Thyroid gland (tissue), 4 donors: ENCODE data around the gene REEP1. TPM values are rescaled to one million over a fixed set of nuclear protein-coding genes. Genes with fewer than 3 reads are reported as not detected.
"Not testable (repeated sequence)": the region's sequence is repeated elsewhere in the genome, so short reads cannot be mapped to it uniquely, and the experiment has no call there.

Experiments used
- DNase-seq, 2 donors: peaks; one replicate each; pipeline ENCODE4 v3.0.0-alpha.2; 2019
- H3K27ac ChIP-seq, 3 donors: fragments of 200-600 bp; sonication (generic); 1 replicate in 2 of 3; 2 replicates in 1 of 3; pipeline ENCODE4 v1.5.1; 2016 to 2019; ENCODE audit warnings: mild to moderate bottlenecking in 1 of 3, moderate library complexity in 1 of 3
- H3K27me3 ChIP-seq: fragments of 200-600 bp; sonication (generic); one replicate; pipeline ENCODE4 v1.5.1; 2019
- H3K36me3 ChIP-seq, 2 donors: fragments of 200-600 bp; sonication (generic); one replicate each; pipeline ENCODE4 v1.5.1; 2016 to 2019
- H3K4me1 ChIP-seq, 2 donors: fragments of 200-600 bp; sonication (generic); one replicate each; pipeline ENCODE4 v1.5.1; 2017 to 2019
- H3K4me3 ChIP-seq, 3 donors: fragments of 200-600 bp; sonication (generic); replicated peaks in 1 of 3; 1 replicate in 2 of 3; 2 replicates in 1 of 3; pipeline ENCODE4 v1.5.1; 2016; ENCODE audit warnings: mild to moderate bottlenecking in 1 of 3
- H3K9me3 ChIP-seq: fragments of 200-600 bp; sonication (generic); one replicate; pipeline ENCODE4 v1.5.1; 2017
- POLR2A ChIP-seq, 2 donors: fragments of 450-650 bp; IDR thresholded peaks; one replicate each; pipeline ENCODE4 v1.6.1; 2017; ENCODE audit warnings: antibody characterized with exemption in 2 of 2, mild to moderate bottlenecking in 2 of 2, moderate library complexity in 1 of 2
- WGBS, 2 donors: methylation state at CpG; one replicate each; pipeline ENCODE4 v1.1.5; 2017; 5-methylcytosine and 5-hydroxymethylcytosine counted together
- intact Hi-C: fragments of 100-400 bp; cut with DNase I; formaldehyde crosslinking; loops from one replicate; pipeline ENCODE4 v1.15.1; 2023
- total RNA-seq, 4 donors: library from RNA; depleted of rRNA; stranded (reverse); fragments of >200 nt; gene quantifications; one replicate each; pipeline ENCODE4 v1.2.3, GENCODE V29; 2016
- TF ChIP-seq, protein P1 (sequence below), 6 experiments: fragments of 200-600 bp in 3 of 6; fragments of 450-650 bp in 3 of 6; sonication (generic) in 3 of 6; IDR thresholded peaks; one replicate each; pipeline ENCODE4 v1.5.1; 2016 to 2019; ENCODE audit warnings: antibody characterized with exemption in 6 of 6, mild to moderate bottlenecking in 2 of 6, inconsistent platforms in 1 of 6, moderate library complexity in 1 of 6

REEP1 gene
- total RNA-seq, 4 donors from 2014 or later = 2.5 to 7.1 (median 5.5) TPM

DNA sequence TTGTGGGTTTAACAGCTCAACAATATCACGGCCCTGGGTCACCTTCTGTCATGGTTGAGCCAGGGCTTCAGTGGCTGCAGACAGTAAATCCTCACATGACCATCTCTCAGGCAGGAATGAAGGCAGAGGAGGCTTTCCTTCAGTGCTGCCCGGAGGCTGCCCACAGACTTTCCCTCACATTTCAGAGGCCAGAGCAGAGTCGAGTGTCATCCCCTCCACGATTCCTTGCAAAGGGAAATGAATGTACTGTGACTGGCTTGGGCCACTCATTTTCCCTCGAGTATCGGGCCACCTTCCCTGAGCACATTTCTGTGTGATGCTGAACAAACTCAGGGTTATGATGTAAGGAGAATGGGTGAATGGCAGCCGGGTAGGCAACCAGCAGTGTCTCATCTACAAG is 10.0 kb upstream of the REEP1 start:
- H3K36me3 ChIP-seq = no peaks in the 10 kb centered on the region
- no peak for DNase-seq
- intact Hi-C loops = no loop called here
- H3K27ac ChIP-seq = no peak overlapping the region
- H3K4me3 ChIP-seq = no peak overlapping the region
- WGBS, 2 donors = 76 to 78% methylated on average over 7 of the region's 7 CpGs
- H3K9me3 ChIP-seq = no peaks in the 10 kb centered on the region
- TF ChIP-seq, protein P1, sequence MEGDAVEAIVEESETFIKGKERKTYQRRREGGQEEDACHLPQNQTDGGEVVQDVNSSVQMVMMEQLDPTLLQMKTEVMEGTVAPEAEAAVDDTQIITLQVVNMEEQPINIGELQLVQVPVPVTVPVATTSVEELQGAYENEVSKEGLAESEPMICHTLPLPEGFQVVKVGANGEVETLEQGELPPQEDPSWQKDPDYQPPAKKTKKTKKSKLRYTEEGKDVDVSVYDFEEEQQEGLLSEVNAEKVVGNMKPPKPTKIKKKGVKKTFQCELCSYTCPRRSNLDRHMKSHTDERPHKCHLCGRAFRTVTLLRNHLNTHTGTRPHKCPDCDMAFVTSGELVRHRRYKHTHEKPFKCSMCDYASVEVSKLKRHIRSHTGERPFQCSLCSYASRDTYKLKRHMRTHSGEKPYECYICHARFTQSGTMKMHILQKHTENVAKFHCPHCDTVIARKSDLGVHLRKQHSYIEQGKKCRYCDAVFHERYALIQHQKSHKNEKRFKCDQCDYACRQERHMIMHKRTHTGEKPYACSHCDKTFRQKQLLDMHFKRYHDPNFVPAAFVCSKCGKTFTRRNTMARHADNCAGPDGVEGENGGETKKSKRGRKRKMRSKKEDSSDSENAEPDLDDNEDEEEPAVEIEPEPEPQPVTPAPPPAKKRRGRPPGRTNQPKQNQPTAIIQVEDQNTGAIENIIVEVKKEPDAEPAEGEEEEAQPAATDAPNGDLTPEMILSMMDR (IDR thresholded peaks at IDR 0.05) = no peak
- TF ChIP-seq POLR2A (IDR thresholded peaks at IDR 0.05) = no peak
- no peaks in the 10 kb centered on the region for H3K27me3 ChIP-seq
- no peaks in the 10 kb centered on the region for H3K4me1 ChIP-seq

- H3K4me1 ChIP-seq, H3K27ac ChIP-seq, H3K9me3 ChIP-seq, H3K36me3 ChIP-seq, intact Hi-C loops, DNase-seq, H3K4me3 ChIP-seq, H3K27me3 ChIP-seq: not testable (repeated sequence)
- WGBS, 2 donors = 40 to 50% methylated on average over 6 of the region's 6 CpGs
These were observed 8.5 kb upstream of the REEP1 start for GRCh38 chr2:86345783-86346370.

GRCh38 chr2:86344404-86344803 is 7.0 kb upstream of the REEP1 start:
- no peaks in the 10 kb centered on the region for H3K27me3 ChIP-seq
- WGBS, 2 donors = 27 to 80% methylated on average over 2 of the region's 2 CpGs
- H3K36me3 ChIP-seq = no peaks in the 10 kb centered on the region
- H3K9me3 ChIP-seq = no peaks in the 10 kb centered on the region
- no peak for DNase-seq
- TF ChIP-seq, protein P1 (IDR thresholded peaks at IDR 0.05) = no peak
- TF ChIP-seq POLR2A (IDR thresholded peaks at IDR 0.05) = no peak
- H3K27ac ChIP-seq = no peak overlapping the region
- intact Hi-C loops = no loop called here
- H3K4me3 ChIP-seq = no peak overlapping the region
- no peaks in the 10 kb centered on the region for H3K4me1 ChIP-seq

DNA sequence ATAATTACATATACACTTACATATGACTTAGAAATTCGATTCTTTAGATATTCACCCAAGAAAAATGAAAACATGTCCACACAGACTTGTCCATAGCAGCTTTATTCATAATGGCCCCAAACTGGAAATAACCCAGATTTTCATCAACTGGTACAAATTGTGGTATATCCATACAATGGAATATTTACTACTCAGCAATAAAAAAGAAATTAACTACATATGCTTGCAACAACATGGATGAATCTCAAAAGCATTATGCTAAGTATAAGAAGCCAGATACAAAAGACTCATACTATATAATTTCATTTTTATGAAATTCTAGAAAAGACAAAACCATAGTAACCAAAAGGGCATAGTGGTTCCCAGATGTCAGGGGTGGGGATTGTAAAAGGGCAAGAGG is 5.1 kb upstream of the REEP1 start:
- H3K36me3 ChIP-seq = no peaks in the 10 kb centered on the region
- intact Hi-C loops = no loop called here
- H3K9me3 ChIP-seq = no peaks in the 10 kb centered on the region
- 79 to 84% methylated on average over 1 of the region's 1 CpG for WGBS, 2 donors
- DNase-seq = no peak
- no peaks in the 10 kb centered on the region for H3K4me1 ChIP-seq
- H3K27me3 ChIP-seq = no peaks in the 10 kb centered on the region
- TF ChIP-seq, protein P1 (IDR thresholded peaks at IDR 0.05) = no peak
- TF ChIP-seq POLR2A (IDR thresholded peaks at IDR 0.05) = no peak
- H3K4me3 ChIP-seq = no peak overlapping the region
- H3K27ac ChIP-seq = no peak overlapping the region

DNA sequence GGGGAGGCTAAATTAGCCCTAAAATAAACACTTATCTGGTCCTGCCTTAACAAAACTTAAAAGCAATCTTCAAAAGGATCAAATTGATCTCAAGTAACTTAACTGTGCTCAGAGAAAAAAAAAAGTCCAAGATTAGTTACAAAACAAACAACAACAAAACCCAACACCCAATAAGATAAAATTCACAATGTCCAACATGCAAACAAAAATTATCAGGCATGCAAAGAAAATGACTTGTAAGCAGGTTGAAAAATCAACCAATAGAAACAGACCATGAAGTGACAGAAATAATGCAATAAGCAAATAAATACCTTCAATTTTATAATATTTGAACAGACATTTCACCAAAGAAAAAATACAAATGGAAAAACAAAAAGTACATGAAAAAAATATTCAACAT is 4.0 kb upstream of the REEP1 start:
- Histone ChIP-seq H3K27me3 (no peaks in the 10 kb centered on the region), H3K4me1 (peaks cover 5 to 8% of the 10 kb centered on the region in 2 donors), H3K4me3 (no peak overlapping the region), H3K9me3 (no peaks in the 10 kb centered on the region), H3K27ac (no peak overlapping the region), H3K36me3 (no peaks in the 10 kb centered on the region)
- no peak for DNase-seq
- intact Hi-C loops = no loop called here
- TF ChIP-seq, protein P1 (IDR thresholded peaks at IDR 0.05) = no peak
- no peak for TF ChIP-seq POLR2A (IDR thresholded peaks at IDR 0.05)
